SK-N-SH (cell line): ENCODE data around the gene SCN9A. TPM values are rescaled to one million over a fixed set of nuclear protein-coding genes. Genes with fewer than 3 reads are reported as not detected.

Experiments used
- CTCF ChIA-PET: fragments of 300-600, 350-600 bp; formaldehyde crosslinking; extraction: SDS; loops from one replicate; lab custom pipeline; 2021; lab: Yijun Ruan, JAX
- POLR2A ChIA-PET: fragments of 350-600 bp; sonication (Branson Sonifier 250); formaldehyde crosslinking; extraction: SDS; loops from one replicate; lab custom pipeline; 2020; ENCODE audit warnings: antibody characterized with exemption, inconsistent platforms; lab: Yijun Ruan, JAX
- DNase-seq: peaks from one replicate; pipeline ENCODE4 v3.0.0; 2012
- H2AFZ ChIP-seq: fragments of 200-600 bp; sonication (generic); 2 replicates; pipeline ENCODE4 v1.8.1; 2016; ENCODE audit warnings: antibody characterized with exemption, mild to moderate bottlenecking, low read depth
- H3F3A ChIP-seq: fragments of 200-600 bp; sonication (generic); replicated peaks from 2 replicates; pipeline ENCODE3; 2016; ENCODE audit warnings: antibody characterized with exemption, mild to moderate bottlenecking; ENCODE audit not compliant: insufficient read depth
- H3K27ac ChIP-seq, 2 experiments: fragments of 200-500 bp in 1 of 2; fragments of 200-600 bp in 1 of 2; sonication (Bioruptor generic) in 1 of 2; sonication (generic), shearing (Covaris generic) in 1 of 2; 2 replicates each; pipeline versions ENCODE4 v1.5.1 to v1.6.1; 2014 to 2016; ENCODE audit warnings: low read depth in 2 of 2, inconsistent platforms in 1 of 2, low read length in 1 of 2, mild to moderate bottlenecking in 1 of 2, mixed read lengths in 1 of 2
- H3K27me3 ChIP-seq: fragments of 200-600 bp; sonication (generic), shearing (Covaris generic); 2 replicates; pipeline ENCODE4 v1.6.1; 2016; ENCODE audit warnings: mixed run types; ENCODE audit not compliant: insufficient read depth
- H3K36me3 ChIP-seq, 2 experiments: fragments of 200-500 bp in 1 of 2; fragments of 200-600 bp in 1 of 2; sonication (Bioruptor generic) in 1 of 2; sonication (generic) in 1 of 2; replicated peaks in 1 of 2; 2 replicates each; pipeline versions ENCODE3 to v1.5.1; 2014 to 2016; ENCODE audit warnings: low read length in 1 of 2, mild to moderate bottlenecking in 1 of 2; ENCODE audit not compliant: insufficient read depth in 2 of 2, control insufficient read depth in 1 of 2
- H3K4me1 ChIP-seq, 2 experiments: fragments of 200-500 bp in 1 of 2; fragments of 200-600 bp in 1 of 2; sonication (Bioruptor generic) in 1 of 2; sonication (generic), shearing (Covaris generic) in 1 of 2; 2 replicates each; pipeline versions ENCODE4 v1.5.1 to v1.6.1; 2014 to 2016; ENCODE audit warnings: low read depth in 1 of 2, low read length in 1 of 2, mixed run types in 1 of 2; ENCODE audit not compliant: insufficient read depth in 2 of 2, control insufficient read depth in 1 of 2
- H3K4me2 ChIP-seq: fragments of 200-600 bp; sonication (generic), shearing (Covaris generic); 2 replicates; pipeline ENCODE4 v1.6.1; 2017; ENCODE audit warnings: mixed run types
- H3K4me3 ChIP-seq, 2 experiments: fragments of 200-500 bp in 1 of 2; fragments of 200-600 bp in 1 of 2; sonication (Bioruptor generic) in 1 of 2; sonication (generic), shearing (Covaris generic) in 1 of 2; 2 replicates each; pipeline versions ENCODE4 v1.5.1 to v1.8.1; 2014 to 2016; ENCODE audit warnings: low read depth in 2 of 2, inconsistent platforms in 1 of 2, low read length in 1 of 2, mild to moderate bottlenecking in 1 of 2, mixed read lengths in 1 of 2, moderate library complexity in 1 of 2
- H3K79me2 ChIP-seq: fragments of 200-600 bp; sonication (generic); 2 replicates; pipeline ENCODE4 v1.8.1; 2017; ENCODE audit warnings: mild to moderate bottlenecking; ENCODE audit not compliant: insufficient read depth
- H3K9ac ChIP-seq: fragments of 200-600 bp; sonication (generic); 2 replicates; pipeline ENCODE4 v1.6.1; 2017; ENCODE audit warnings: mixed run types
- H3K9me2 ChIP-seq: fragments of 200-600 bp; sonication (generic); 2 replicates; pipeline ENCODE4 v1.6.1; 2017; ENCODE audit warnings: mixed run types
- H3K9me3 ChIP-seq: fragments of 200-600 bp; sonication (generic); 2 replicates; pipeline ENCODE4 v1.6.1; 2017; ENCODE audit warnings: mixed run types, mild to moderate bottlenecking, moderate library complexity
- H4K20me1 ChIP-seq: fragments of 200-600 bp; sonication (generic); 2 replicates; pipeline ENCODE4 v1.6.1; 2017; ENCODE audit warnings: mild to moderate bottlenecking, mixed run types; ENCODE audit not compliant: insufficient read depth
- CHD2 ChIP-seq: fragments of 150-350 bp; IDR thresholded peaks from 2 replicates; pipeline ENCODE4 v1.6.1; 2018; ENCODE audit warnings: low read length; ENCODE audit not compliant: partially characterized antibody
- FOSL2 ChIP-seq: IDR thresholded peaks from 2 replicates; pipeline ENCODE4 v1.4.0; 2012; ENCODE audit warnings: low read depth, mild to moderate bottlenecking, moderate library complexity, borderline replicate concordance
- FOXJ3 ChIP-seq: sonication (generic); formaldehyde crosslinking; IDR thresholded peaks from 2 replicates; pipeline ENCODE4 v1.5.1; 2020; ENCODE audit warnings: mild to moderate bottlenecking, missing genetic modification reagents
- FOXM1 ChIP-seq: IDR thresholded peaks from 2 replicates; pipeline ENCODE4 v1.4.0; 2012; ENCODE audit warnings: low read depth, mild to moderate bottlenecking
- GABPA ChIP-seq: IDR thresholded peaks from 2 replicates; pipeline ENCODE4 v1.4.0; 2012; ENCODE audit warnings: low read depth, mild to moderate bottlenecking
- MXI1 ChIP-seq: IDR thresholded peaks from 2 replicates; pipeline ENCODE4 v1.6.1; 2012; ENCODE audit warnings: mild to moderate bottlenecking, low read depth, low read length, improper control_type of control experiment
- RAD21 ChIP-seq: IDR thresholded peaks from 2 replicates; pipeline ENCODE4 v1.6.1; 2012; ENCODE audit warnings: mild to moderate bottlenecking, low read length
- RCOR1 ChIP-seq: fragments of 150-350 bp; IDR thresholded peaks from 2 replicates; pipeline ENCODE4 v1.6.1; 2017; ENCODE audit warnings: antibody characterized with exemption, low read length
- SIN3A ChIP-seq: IDR thresholded peaks from 2 replicates; pipeline ENCODE4 v1.6.1; 2012; ENCODE audit warnings: low read depth, mild to moderate bottlenecking, low read length, moderate library complexity, borderline replicate concordance
- TEAD4 ChIP-seq: IDR thresholded peaks from 2 replicates; pipeline ENCODE4 v1.4.0; 2012; ENCODE audit warnings: mild to moderate bottlenecking, borderline replicate concordance; ENCODE audit not compliant: insufficient read depth
- polyA plus RNA-seq, 3 experiments: library from polyadenylated mRNA; depleted of rRNA; stranded (reverse); fragments of >200 nt; gene quantifications; 2 replicates each; pipeline ENCODE4 v1.2.3, GENCODE V29; 2012
- TF ChIP-seq, protein P1 (sequence below): fragments of 150-350 bp; IDR thresholded peaks from 2 replicates; pipeline ENCODE4 v1.6.1; 2017; ENCODE audit warnings: antibody characterized with exemption, low read length, low read depth, borderline replicate concordance
- TF ChIP-seq, protein P2 (sequence below): IDR thresholded peaks from 2 replicates; pipeline ENCODE4 v1.6.1; 2012; ENCODE audit warnings: mild to moderate bottlenecking, low read depth, low read length, moderate library complexity
- TF ChIP-seq, protein P3 (sequence below): IDR thresholded peaks from 2 replicates; pipeline ENCODE4 v1.4.0; 2012; ENCODE audit warnings: low read depth, borderline replicate concordance

The SCN9A gene
- polyA plus RNA-seq, 1 of the 3 experiments (the other 2 are of a cell fraction): 5.9 TPM

DNA sequence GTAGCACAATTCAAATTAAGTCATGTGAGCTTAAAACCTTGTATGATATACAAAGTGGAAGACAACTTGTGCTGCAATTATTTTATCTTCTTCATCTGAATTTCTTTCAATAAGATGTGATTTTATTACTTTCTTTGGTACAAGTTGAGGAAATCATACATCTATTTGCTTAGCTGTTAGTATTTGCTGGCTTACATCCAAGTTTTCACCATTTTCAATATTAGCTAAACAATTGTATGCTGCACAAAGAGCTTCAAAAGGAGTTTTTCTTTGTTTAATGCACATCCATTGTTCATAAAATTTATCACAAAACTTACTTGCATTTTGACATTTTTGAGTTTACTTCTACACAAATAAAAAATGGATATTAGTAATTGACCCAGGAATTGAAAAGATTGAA, 40.9 kb downstream of the SCN9A start:
- Histone ChIP-seq H3K9me2 (no peaks in the 10 kb centered on the region), H3K4me2 (no peak overlapping the region), H3K9me3 (no peaks in the 10 kb centered on the region), H3K79me2 (no peaks in the 10 kb centered on the region), H3K4me1 (peaks cover 0 to 14% of the 10 kb centered on the region in 2 experiments; a peak in 2 of 4 replicates), H3K27me3 (no peaks in the 10 kb centered on the region), H4K20me1 (no peaks in the 10 kb centered on the region), H2AFZ (no peak overlapping the region), H3K9ac (no peak overlapping the region), H3F3A (peaks cover 6% of the 10 kb centered on the region), H3K36me3 (no peaks in the 10 kb centered on the region), H3K27ac (no peak overlapping the region), H3K4me3 (no peak overlapping the region)
- TF ChIP-seq, protein P1, sequence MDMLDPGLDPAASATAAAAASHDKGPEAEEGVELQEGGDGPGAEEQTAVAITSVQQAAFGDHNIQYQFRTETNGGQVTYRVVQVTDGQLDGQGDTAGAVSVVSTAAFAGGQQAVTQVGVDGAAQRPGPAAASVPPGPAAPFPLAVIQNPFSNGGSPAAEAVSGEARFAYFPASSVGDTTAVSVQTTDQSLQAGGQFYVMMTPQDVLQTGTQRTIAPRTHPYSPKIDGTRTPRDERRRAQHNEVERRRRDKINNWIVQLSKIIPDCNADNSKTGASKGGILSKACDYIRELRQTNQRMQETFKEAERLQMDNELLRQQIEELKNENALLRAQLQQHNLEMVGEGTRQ: no peak
- TF ChIP-seq, protein P2, sequence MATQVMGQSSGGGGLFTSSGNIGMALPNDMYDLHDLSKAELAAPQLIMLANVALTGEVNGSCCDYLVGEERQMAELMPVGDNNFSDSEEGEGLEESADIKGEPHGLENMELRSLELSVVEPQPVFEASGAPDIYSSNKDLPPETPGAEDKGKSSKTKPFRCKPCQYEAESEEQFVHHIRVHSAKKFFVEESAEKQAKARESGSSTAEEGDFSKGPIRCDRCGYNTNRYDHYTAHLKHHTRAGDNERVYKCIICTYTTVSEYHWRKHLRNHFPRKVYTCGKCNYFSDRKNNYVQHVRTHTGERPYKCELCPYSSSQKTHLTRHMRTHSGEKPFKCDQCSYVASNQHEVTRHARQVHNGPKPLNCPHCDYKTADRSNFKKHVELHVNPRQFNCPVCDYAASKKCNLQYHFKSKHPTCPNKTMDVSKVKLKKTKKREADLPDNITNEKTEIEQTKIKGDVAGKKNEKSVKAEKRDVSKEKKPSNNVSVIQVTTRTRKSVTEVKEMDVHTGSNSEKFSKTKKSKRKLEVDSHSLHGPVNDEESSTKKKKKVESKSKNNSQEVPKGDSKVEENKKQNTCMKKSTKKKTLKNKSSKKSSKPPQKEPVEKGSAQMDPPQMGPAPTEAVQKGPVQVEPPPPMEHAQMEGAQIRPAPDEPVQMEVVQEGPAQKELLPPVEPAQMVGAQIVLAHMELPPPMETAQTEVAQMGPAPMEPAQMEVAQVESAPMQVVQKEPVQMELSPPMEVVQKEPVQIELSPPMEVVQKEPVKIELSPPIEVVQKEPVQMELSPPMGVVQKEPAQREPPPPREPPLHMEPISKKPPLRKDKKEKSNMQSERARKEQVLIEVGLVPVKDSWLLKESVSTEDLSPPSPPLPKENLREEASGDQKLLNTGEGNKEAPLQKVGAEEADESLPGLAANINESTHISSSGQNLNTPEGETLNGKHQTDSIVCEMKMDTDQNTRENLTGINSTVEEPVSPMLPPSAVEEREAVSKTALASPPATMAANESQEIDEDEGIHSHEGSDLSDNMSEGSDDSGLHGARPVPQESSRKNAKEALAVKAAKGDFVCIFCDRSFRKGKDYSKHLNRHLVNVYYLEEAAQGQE: no peak
- TF ChIP-seq TEAD4 (no peak), GABPA (no peak), MXI1 (no peak), CHD2 (no peak), FOXM1 (no peak), SIN3A (no peak), FOSL2 (no peak), FOXJ3 (no peak), RAD21 (no peak), RCOR1 (no peak)
- TF ChIP-seq, protein P3, sequence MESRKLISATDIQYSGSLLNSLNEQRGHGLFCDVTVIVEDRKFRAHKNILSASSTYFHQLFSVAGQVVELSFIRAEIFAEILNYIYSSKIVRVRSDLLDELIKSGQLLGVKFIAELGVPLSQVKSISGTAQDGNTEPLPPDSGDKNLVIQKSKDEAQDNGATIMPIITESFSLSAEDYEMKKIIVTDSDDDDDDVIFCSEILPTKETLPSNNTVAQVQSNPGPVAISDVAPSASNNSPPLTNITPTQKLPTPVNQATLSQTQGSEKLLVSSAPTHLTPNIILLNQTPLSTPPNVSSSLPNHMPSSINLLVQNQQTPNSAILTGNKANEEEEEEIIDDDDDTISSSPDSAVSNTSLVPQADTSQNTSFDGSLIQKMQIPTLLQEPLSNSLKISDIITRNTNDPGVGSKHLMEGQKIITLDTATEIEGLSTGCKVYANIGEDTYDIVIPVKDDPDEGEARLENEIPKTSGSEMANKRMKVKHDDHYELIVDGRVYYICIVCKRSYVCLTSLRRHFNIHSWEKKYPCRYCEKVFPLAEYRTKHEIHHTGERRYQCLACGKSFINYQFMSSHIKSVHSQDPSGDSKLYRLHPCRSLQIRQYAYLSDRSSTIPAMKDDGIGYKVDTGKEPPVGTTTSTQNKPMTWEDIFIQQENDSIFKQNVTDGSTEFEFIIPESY: no peak
- POLR2A ChIA-PET: no interaction called here
- CTCF ChIA-PET: interaction anchor here (0.6 to 1.6 kb wide), 4 partner anchors 19 to 267 kb away, joined by 3 to 4 read pairs (median 3); no protein-coding TSS in a partner anchor
- DNase-seq: no peak
